SH-SY5Y (cell line): ENCODE results near the gene ACTC1.

Experiments
- GATA2 ChIP-seq: IDR thresholded peaks from 2 replicates; pipeline ENCODE4 v1.6.1; 2011; ENCODE audit warnings: mild to moderate bottlenecking, low read depth, low read length
- GATA3 ChIP-seq: IDR thresholded peaks from 2 replicates; pipeline ENCODE4 v1.6.1; 2011; ENCODE audit warnings: low read depth, mild to moderate bottlenecking, low read length, moderate library complexity

- TF ChIP-seq GATA2 (no peak), GATA3 (no peak)
Measured at GRCh38 chr15:34755419-34755773, 40.0 kb downstream of the ACTC1 start.
